Stimulated activated CD4-positive, alpha-beta T cell treated with anti-CD3 and anti-CD28 coated beads, Interleukin-4, amount 100 ng/mL, for 48 hours (primary cell): ENCODE results near the gene CLBA1.
"Not testable (repeated sequence)": the region's sequence is repeated elsewhere in the genome, so short reads cannot be mapped to it uniquely, and the experiment has no call there.

Experiments
- DNase-seq, 2 donors: peaks; one replicate each; pipeline ENCODE4 v3.0.0-alpha.2; 2020; ENCODE audit warnings: low read depth in 2 of 2

The CLBA1 gene

DNA sequence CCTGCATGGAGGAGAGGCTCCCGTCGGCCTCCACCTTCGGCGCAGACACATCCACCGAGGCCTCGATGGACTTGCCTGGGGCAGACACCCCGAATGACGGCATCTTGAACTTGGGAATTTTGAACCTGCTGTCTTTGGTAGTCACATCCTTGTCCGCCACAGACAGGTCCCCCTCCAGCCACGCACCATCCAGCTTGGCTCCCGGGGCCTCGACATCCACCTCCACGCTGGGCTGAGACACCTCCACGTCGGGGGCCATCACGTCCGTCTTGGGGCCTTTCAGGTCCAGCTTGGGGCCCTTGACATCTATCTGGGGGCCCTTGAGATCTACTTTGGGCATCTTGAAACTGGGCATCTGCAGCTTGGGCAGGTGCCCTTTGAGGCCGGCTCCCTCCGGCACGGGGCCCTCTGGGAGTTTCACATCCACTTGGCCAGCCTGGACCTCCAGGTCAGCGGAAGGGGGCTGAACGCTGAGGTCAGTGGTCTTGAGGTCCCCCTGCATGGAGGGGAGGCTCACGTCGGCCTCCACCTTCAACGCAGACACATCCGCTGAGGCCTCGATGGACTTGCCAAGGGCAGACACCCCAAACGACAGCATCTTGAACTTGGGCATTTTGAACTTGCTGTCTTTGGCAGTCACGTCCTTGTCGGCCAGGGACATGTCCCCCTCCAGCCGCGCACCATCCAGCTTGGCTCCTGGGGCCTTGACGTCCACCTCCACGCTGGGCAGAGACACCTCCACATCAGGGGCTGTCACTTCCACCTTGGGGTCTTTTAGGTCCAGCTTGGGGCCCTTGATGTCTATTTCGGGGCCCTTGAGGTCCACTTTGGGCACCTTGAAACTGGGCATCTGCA is 37.5 kb upstream of the CLBA1 start:
- not testable (repeated sequence) for DNase-seq

DNA sequence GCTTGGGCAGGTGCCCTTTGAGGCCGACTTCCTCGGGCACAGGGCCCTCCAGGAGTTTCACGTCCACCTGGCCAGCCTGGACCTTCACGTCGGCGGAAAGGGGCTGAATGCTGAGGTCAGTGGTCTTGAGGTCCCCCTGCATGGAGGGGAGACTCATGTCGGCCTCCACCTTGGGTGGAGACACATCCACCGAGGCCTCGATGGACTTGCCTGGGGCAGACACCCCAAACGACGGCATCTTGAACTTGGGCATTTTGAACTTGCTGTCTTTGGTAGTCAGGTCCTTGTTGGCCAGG is 36.9 kb upstream of the CLBA1 start:
- no peak for DNase-seq

DNA sequence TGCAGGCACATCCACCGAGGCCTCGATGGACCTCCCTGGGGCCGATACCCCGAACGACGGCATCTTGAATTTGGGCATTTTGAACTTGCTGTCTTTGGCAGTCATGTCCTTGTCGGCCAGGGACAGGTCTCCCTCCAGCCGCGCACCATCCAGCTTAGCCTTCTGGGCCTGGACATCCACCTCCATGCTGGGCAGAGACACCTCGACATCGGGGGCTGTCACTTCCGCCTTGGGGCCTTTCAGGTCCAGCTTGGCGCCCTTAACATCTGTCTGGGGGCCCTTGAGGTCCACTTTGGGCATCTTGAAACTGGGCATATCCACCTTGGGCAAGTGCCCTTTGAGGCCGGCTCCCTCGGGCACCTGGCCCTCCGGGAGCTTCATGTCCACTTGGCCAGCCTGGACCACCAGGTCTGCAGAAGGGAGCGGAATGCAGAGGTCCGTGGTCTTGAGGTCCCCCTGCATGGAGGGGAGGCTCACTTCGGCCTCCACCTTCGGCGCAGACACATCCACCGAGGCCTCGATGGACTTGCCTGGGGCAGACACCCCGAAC is 36.1 kb upstream of the CLBA1 start:
- DNase-seq = not testable (repeated sequence)

DNA sequence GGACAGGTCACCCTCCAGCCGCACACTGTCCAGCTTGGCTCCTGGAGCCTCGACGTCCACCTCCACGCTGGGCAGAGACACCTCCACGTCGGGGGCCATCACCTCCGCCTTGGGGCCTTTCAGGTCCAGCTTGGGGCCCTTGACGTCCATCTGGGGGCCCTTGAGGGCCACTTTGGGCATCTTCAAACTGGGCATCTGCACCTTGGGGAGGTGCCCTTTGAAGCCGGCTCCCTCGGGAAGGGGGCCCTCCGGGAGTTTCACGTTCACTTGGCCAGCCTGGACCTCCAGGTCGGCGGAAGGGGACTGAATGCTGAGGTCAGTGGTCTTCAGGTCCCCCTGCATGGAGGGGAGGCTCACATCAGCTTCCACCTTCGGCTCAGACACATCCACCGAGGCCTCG is 35.6 kb upstream of the CLBA1 start:
- DNase-seq = no peak

DNA sequence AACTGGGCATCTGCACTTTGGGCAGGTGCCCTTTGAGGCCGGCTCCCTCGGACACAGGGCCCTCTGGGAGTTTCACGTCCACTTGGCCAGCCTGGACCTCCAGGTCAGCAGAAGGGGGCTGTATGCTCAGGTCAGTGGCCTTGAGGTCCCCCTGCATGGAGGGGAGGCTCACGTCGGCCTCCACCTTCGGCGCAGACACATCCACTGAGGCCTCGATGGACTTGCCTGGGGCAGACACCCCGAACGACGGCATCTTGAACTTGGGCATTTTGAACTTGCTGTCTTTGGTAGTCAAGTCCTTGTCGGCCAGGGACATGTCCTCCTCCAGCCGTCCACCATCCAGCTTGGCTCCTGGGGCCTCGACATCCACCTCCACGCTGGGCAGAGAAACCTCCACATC is 34.9 kb upstream of the CLBA1 start:
- DNase-seq = not testable (repeated sequence)

DNA sequence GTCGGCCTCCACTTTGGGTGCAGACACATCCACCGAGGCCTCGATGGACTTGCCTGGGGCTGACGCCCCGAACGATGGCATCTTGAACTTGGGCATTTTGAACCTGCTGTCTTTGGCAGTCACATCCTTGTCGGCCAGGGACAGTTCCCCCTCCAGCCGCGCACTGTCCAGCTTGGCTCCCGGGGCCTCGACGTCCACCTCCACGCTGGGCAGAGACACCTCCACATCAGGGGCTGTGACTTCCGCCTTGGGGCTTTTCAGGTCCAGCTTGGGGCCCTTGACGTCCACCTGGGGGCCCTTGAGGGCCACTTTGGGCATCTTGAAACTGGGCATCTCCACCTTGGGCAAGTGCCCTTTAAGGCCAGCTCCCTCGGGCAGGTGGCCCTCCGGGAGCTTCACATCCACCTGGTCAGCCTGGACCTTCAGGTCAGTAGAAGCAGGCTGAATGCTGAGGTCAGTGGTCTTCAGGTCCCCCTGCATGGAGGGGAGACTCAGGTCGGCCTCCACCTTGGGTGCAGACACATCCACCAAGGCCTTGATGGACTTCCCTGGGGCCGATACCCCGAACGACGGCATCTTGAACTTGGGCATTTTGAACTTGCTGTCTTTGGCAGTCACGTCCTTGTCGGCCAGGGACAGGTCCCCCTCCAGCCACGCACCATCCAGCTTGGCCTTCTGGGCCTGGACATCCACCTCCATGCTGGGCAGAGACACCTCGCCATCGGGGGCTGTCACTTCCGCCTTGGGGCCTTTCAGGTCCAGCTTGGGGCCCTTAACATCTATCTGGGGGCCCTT is 33.5 kb upstream of the CLBA1 start:
- not testable (repeated sequence) for DNase-seq

DNA sequence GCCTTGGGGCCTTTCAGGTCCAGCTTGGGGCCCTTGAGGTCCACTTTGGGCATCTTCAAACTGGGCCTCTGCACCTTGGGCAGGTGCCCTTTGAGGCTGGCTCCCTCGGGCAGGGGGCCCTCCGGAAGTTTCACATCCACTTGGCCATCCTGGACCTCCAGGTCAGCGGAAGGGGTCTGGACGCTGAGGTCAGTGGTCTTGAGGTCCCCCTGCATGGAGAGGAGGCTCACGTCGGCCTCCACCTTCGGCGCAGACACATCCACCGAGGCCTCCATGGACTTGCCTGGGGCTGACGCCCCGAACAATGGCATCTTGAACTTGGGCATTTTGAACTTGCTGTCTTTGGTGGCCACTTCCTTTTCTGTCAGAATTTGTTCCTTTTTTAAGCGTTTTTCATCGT is 32.5 kb upstream of the CLBA1 start:
- no peak for DNase-seq

DNA sequence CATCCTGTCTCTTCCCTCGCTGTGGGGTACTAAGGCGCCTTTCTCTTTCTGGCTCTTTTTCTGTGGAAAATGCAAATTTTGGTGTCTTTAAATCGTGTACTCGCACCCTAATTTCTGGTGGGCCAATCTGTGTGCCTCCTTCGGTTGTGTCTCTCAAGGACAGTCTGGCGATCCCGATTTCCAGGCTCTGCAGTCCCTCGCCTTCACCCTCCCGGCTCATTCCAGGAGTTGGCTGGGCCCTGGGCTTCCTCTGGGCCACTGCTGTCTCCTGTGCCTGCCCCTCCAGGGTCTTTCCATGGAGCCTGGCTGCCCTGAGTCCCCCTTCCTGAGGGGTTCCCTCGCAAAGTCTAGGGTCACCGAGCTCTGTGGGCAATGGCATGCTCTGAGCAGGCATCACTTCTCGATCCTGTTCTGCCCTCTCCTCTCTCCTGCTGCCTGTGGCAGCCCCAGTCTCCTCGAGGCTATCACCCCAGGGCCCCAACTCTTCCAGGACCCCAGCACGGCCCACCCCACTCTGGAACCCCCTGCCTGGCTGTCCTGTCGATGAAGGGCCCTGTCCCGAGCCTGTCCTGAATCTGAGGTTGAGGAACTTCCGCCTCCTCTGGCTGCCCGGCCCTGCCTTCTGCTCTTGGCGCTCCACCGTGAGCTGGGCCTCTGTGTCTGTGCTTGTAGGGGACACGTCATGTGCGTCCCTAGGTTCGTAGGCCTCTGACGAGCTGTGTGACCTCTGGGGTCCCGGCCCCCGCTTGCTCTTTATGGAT is 31.5 kb upstream of the CLBA1 start:
- no peak for DNase-seq

DNA sequence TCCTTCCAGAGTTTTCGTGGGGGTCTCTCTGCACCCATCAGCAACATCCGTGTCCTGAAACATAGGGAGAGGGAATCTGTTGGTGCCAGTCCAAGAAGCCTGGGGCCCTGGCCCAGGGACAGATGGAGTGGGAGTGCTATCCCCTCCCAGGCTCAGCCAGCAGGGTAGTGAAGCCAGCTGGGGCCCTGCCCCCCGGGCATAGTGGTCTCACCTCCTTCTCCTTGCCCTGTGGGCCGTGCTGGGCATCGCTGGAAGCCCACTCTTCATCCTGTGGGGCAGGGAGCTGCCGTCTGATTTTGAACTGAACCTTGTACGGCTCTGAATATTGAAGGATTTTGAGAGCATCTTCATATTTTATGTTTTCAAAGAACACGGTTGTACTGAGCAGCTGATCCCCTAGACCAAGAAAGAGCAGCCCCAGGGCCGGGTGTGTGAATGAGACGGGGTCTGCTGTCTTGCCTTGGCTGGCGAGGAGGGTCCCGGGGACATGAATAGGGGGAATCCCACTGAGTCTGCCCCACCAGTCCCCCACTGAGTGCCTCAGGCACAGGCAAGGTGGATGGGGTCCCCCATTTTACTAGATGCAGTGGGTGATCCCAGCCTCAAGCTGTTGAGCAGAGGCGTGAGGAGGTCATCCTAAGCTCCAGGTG is 30.7 kb upstream of the CLBA1 start:
- DNase-seq = no peak

DNA sequence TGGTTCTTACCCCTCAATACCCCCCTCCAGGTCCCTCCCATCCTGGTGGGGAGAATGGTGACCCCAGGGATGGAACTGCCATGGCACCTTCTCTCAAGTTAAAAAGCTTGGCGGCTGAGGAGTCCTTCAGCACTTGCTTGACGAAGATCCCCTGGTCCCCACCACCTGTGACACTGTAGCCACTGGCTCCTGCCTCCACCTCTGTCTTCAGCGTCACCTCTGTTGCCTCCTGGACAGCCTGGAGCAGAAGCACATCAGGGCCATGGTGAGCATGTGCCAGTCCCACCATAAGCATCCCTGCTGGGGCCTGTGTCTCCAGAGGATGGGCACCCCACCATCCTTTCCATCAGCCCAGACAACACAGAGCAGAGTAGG is 30.2 kb upstream of the CLBA1 start:
- DNase-seq = no peak

DNA sequence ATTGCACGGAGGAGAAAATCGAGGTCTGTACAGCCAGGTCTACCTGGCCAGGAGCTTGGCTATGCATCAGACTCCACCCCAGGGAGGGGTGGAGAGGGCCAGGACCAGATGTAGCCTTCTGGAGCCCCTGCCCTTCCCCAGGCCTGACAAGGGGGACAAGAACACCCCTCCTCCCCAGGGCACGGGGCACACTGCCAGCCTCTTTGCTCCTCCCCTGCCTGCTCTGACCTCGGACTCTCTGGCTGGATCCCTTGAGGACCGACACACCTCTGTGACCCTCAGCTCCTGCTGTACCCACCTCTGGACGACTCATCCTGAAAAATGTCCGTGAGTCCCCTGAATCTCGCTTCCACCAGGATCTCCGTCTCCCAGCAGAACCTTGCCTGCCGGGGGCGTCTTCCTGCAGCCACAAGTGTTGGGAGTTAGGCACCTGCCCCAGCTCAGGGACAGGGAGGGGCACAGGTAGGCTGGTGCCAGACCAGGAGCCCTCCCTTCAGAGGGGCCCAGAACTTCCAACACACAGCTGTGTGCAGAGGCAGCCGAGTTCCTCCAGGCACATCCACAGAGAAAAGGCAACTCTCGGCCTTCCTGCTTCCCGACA is 29.2 kb upstream of the CLBA1 start:
- DNase-seq = no peak

DNA sequence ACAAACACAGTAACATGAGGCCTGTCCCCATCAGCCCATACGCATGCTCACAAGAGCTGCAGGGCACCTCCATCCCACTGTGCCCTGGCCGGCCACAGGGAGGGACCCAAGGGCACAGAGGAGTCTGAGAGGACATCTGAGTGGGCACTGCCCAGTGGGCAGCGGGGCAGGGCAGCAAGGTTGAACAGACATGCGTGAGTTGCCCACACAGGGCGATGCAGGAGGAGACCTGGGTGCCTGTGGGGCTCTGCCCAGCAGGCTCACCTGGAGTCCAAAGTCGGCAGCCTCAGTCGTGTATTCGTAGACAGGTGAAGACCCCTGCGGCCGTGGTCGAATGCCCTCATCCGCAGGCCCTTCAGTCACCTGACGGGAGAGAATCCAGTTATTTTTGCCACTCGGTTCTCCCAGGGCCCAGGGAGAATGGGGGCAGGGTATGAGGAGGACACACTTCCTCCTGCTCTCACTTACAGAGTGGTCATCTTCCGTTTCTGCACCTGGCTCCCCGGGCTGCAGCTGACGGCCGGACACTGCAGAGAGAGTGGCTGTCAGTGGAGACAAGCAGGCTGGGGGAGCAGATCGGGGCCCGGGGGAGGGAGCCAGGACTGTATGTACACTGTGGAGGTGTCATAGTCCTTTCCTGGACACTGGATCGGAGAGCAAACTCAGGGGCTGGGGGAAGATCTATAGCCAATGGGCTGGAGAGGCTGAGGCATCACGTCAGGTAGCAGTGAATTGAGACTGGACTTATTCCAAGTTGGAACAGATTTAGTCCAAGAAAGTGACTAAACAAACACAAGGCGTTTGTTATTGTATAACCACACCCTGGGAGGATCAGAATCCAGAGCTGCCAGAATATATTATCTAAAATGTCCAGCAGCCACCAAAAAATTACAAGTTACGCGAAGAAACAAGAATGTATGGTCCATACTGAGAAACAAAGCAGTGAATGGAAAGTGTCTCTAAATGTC is 28.2 kb upstream of the CLBA1 start:
- DNase-seq = no peak

DNA sequence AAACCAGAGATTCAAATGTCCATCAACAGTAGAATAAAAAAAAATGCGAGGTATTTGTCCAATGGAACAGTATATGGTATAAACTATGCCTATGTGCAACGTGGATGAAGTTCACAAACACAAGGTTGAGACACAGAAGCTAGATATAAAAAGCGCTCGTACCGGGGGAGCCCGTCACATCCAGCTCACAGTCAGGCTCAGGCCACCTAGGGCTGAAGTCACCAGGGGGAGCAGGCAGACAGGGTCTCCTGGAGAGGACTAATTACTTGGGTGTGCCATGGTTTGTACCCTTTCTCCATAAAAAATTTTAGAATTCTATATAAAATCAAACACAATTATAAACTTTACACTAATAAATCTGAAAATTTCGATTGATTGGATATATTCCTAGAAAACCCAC is 21.0 kb upstream of the CLBA1 start:
- no peak for DNase-seq

DNA sequence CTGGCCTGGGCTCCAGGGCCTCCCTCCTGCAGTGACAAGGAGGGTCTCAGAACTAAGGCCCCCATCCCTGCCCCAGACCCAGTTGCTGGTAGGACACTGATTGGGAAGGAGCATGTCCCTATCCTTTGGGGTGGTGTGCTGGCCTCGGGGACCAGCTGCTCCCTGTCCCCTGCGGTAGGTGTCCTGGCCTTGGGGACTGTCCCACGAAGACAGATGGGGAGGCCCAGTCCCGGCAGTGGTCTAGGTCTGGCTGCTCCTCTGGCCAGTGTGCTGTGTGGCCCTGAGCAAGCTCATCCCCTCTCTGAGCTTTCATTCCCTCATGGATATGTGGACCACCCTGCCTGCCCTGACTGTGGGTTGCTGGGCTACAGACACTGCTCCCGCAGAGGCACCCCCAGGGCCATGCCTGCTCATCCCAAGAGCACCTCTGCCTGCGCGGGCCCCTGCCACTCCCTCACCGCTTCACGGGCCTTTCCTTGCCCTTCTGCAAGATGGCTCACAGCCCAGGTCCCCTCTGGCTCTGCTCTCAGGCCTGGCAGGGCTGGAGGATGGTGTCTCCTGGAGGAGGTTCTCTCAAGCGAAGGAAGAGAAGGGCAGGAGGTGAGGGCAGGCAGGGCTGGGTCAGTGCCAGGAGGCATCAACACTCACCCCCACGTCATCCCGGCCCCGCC is 19.9 kb upstream of the CLBA1 start:
- DNase-seq = no peak

DNA sequence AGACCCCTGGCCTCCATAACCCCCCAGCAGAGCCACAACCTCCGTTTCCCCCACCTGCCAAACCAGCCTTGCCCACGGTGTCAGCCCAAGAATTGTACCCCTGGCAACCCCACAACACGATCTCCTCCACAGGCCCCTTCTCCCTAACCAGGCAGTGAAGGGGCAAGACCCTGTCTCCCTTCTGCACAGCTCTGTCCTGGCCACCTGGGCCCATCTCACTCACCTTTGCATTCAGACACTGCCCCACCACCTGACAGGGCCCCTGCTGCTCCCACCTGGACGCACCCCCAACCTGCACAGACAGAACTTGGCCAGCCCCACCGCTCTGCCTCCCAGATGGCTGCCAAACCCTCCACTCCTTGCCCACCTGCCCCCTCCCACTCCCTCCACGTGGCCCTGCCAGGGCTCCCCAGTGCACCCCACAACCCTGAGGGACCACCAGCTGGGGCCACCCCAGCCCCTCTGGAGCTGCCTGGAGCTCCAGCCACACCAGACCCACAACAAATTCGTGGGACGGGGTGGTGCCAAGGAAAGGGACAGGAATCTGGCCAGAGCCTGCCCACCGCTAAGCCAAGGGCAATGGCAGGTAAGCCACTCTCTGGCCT is 19.2 kb upstream of the CLBA1 start:
- no peak for DNase-seq

DNA sequence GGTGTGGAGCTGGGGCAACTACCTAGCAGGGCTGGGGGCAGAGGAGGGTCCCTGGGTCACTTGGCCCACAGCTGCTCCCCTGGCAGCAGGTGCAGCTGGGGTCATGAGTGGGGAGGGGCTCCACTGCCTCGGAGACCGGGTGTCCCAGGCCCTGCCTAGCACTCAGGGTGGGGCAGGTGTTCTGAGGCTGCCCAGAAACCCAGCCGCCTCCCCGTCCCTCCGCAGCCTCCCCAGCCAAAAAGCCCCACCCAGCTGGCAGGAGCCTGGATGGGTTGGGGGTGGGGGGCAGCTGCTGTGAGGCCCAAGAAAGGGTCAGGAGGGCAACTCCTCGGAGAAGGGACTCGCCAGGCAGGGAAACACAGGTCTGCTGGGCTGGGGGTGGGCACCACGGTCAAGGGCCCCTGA is 18.6 kb upstream of the CLBA1 start:
- DNase-seq = no peak

DNA sequence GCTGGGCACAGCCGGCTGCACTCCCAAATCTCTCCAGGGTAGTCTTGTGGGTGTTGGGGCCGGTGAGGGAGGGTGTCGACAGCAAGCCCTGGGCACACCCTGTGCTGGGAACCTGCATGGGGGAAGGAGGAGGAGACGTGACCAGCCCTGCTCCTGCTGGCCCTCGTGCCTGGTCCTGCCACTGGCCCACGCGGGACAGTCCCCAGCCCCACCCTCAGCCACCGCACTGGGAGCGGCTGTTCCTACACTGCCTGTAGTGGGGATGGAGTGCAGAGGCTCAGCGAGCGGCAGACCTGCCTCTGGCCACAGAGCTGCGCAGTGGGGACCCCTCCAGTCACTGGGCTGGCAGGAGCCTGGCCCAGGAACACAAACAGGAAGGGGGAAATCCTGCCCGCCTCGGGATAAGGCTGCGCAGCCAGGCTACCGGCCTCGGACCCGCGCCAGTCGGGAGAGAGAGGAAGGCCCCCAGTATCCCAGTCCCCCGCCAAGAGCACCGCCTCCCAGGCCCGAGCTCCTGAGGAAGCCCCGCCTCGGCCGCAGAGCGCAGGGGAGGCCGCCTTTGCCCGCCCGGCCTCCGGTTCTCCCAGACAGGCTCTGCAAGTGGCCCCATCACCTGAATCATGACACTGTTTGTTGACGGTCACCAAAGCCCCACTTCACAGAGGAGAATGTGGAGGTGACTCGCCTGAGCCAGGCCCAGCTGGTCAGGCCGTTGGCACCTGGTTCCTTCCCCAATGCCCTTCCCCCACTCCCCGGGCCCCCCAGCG is 18.0 kb upstream of the CLBA1 start:
- no peak for DNase-seq

DNA sequence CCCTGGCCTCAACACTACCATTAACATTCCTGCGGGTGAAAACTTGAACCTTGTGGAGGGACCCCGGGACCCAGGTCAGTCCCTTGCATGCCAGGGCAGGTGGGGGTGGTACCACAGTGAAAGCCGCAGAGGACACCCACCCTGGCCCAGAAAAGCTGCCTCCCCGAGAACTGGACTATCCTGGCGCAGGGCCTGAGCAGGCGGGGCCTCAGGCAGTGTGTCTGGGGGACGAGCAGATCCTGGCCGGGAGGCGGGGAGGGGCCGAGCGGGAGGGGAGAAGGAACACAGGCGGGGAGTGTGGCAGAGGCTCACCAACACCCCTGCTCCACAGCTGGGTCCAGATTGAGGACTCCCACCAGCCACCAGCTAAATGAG is 17.4 kb upstream of the CLBA1 start:
- DNase-seq = no peak
